ENCODE measurements around the gene PSMG4.

PSMG4 gene

GRCh38 chr6:3267162-3267561 lies 8.4 kb downstream of the PSMG4 start:
- H3K4me1 Mint-ChIP-seq = peaks cover 13% of the 10 kb centered on the region
- peaks cover 26% of the 10 kb centered on the region for H3K36me3 Mint-ChIP-seq
- DNase-seq (ENCODE audit: low spot score in 2 of 2) (no peak), ATAC-seq (ENCODE audit: low read depth) (no peak)
- no peak overlapping the region for H3K27ac Mint-ChIP-seq
- no peaks in the 10 kb centered on the region for H3K27me3 Mint-ChIP-seq
- no peaks in the 10 kb centered on the region for H3K9me3 Mint-ChIP-seq
- no peak overlapping the region for H3K4me3 Mint-ChIP-seq

- Mint-ChIP-seq H3K27me3 (no peaks in the 10 kb centered on the region), H3K27ac (no peak overlapping the region), H3K4me3 (no peak overlapping the region), H3K36me3 (peaks cover 26% of the 10 kb centered on the region), H3K4me1 (peaks cover 9% of the 10 kb centered on the region), H3K9me3 (no peaks in the 10 kb centered on the region)
- no peak for ATAC-seq (ENCODE audit: low read depth)
- DNase-seq (ENCODE audit: low spot score in 2 of 2) = no peak
These were observed 9.9 kb downstream of the PSMG4 start for GRCh38 chr6:3268680-3269079.

GRCh38 chr6:3269281-3269975 lies 10.7 kb downstream of the PSMG4 start:
- peaks cover 26% of the 10 kb centered on the region for H3K36me3 Mint-ChIP-seq
- peaks cover 12% of the 10 kb centered on the region for H3K4me1 Mint-ChIP-seq
- H3K4me3 Mint-ChIP-seq = no peak overlapping the region
- ATAC-seq (ENCODE audit: low read depth) (no peak), DNase-seq (ENCODE audit: low spot score in 2 of 2) (no peak)
- H3K27me3 Mint-ChIP-seq = no peaks in the 10 kb centered on the region
- no peak overlapping the region for H3K27ac Mint-ChIP-seq
- H3K9me3 Mint-ChIP-seq = no peaks in the 10 kb centered on the region

GRCh38 chr6:3270258-3270657 lies 11.5 kb downstream of the PSMG4 start:
- no peak overlapping the region for H3K27ac Mint-ChIP-seq
- peaks cover 12% of the 10 kb centered on the region for H3K4me1 Mint-ChIP-seq
- H3K27me3 Mint-ChIP-seq = no peaks in the 10 kb centered on the region
- ATAC-seq (ENCODE audit: low read depth) = no peak
- H3K9me3 Mint-ChIP-seq = no peaks in the 10 kb centered on the region
- no peak overlapping the region for H3K4me3 Mint-ChIP-seq
- no peak for DNase-seq (ENCODE audit: low spot score in 2 of 2)
- peaks cover 26% of the 10 kb centered on the region for H3K36me3 Mint-ChIP-seq

GRCh38 chr6:3271756-3272155 lies 13.0 kb downstream of the PSMG4 start:
- H3K9me3 Mint-ChIP-seq = no peaks in the 10 kb centered on the region
- no peaks in the 10 kb centered on the region for H3K27me3 Mint-ChIP-seq
- H3K4me3 Mint-ChIP-seq = no peak overlapping the region
- ATAC-seq (ENCODE audit: low read depth) (no peak), DNase-seq (ENCODE audit: low spot score in 2 of 2) (no peak)
- peaks cover 26% of the 10 kb centered on the region for H3K36me3 Mint-ChIP-seq
- H3K27ac Mint-ChIP-seq = no peak overlapping the region
- H3K4me1 Mint-ChIP-seq = peaks cover 12% of the 10 kb centered on the region

GRCh38 chr6:3272911-3273547 lies 14.3 kb downstream of the PSMG4 start:
- H3K27ac Mint-ChIP-seq = no peak overlapping the region
- peaks cover 25% of the 10 kb centered on the region for H3K36me3 Mint-ChIP-seq
- no peak for ATAC-seq (ENCODE audit: low read depth)

GRCh38 chr6:3273707-3274521 lies 15.2 kb downstream of the PSMG4 start:
- DNase-seq (ENCODE audit: low spot score in 2 of 2) = no peak
- Mint-ChIP-seq H3K36me3 (peaks cover 21% of the 10 kb centered on the region), H3K27ac (peak overlapping the region; percentile 23), H3K27me3 (no peaks in the 10 kb centered on the region), H3K4me1 (peaks cover 12% of the 10 kb centered on the region), H3K4me3 (no peak overlapping the region), H3K9me3 (no peaks in the 10 kb centered on the region)
- ATAC-seq (ENCODE audit: low read depth) = no peak

More at GRCh38 chr6:3272911-3273547, 14.3 kb downstream of the PSMG4 start:
- Mint-ChIP-seq H3K4me1 (peaks cover 12% of the 10 kb centered on the region), H3K9me3 (no peaks in the 10 kb centered on the region), H3K4me3 (no peak overlapping the region), H3K27me3 (no peaks in the 10 kb centered on the region)
- DNase-seq (ENCODE audit: low spot score in 2 of 2) = no peak

- peaks cover 5% of the 10 kb centered on the region for H3K36me3 Mint-ChIP-seq
- peaks cover 9% of the 10 kb centered on the region for H3K4me1 Mint-ChIP-seq
- no peaks in the 10 kb centered on the region for H3K27me3 Mint-ChIP-seq
- H3K9me3 Mint-ChIP-seq = no peaks in the 10 kb centered on the region
- no peak overlapping the region for H3K4me3 Mint-ChIP-seq
- no peak for DNase-seq (ENCODE audit: low spot score in 2 of 2)
- no peak for ATAC-seq (ENCODE audit: low read depth)
- H3K27ac Mint-ChIP-seq = no peak overlapping the region
These were observed 17.7 kb downstream of the PSMG4 start for GRCh38 chr6:3276174-3277167.

GRCh38 chr6:3277251-3277650 lies 18.5 kb downstream of the PSMG4 start:
- ATAC-seq (ENCODE audit: low read depth) (no peak), DNase-seq (ENCODE audit: low spot score in 2 of 2) (no peak)
- H3K27ac Mint-ChIP-seq = no peak overlapping the region
- H3K9me3 Mint-ChIP-seq = no peaks in the 10 kb centered on the region
- no peaks in the 10 kb centered on the region for H3K36me3 Mint-ChIP-seq
- peaks cover 6% of the 10 kb centered on the region for H3K4me1 Mint-ChIP-seq
- no peak overlapping the region for H3K4me3 Mint-ChIP-seq
- H3K27me3 Mint-ChIP-seq = no peaks in the 10 kb centered on the region

- Mint-ChIP-seq H3K9me3 (no peaks in the 10 kb centered on the region), H3K4me3 (no peak overlapping the region), H3K4me1 (peaks cover 6% of the 10 kb centered on the region), H3K27ac (no peak overlapping the region), H3K36me3 (no peaks in the 10 kb centered on the region), H3K27me3 (no peaks in the 10 kb centered on the region)
- DNase-seq (ENCODE audit: low spot score in 2 of 2) = no peak
- no peak for ATAC-seq (ENCODE audit: low read depth)
These were observed 19.2 kb downstream of the PSMG4 start for GRCh38 chr6:3277851-3278416.

- no peak overlapping the region for H3K4me3 Mint-ChIP-seq
These were observed 19.9 kb downstream of the PSMG4 start for GRCh38 chr6:3278691-3279090.

GRCh38 chr6:3280091-3280490 lies 21.3 kb downstream of the PSMG4 start:
- ATAC-seq (ENCODE audit: low read depth) = no peak
- Mint-ChIP-seq H3K27me3 (no peaks in the 10 kb centered on the region), H3K36me3 (no peaks in the 10 kb centered on the region), H3K27ac (no peak overlapping the region), H3K9me3 (no peaks in the 10 kb centered on the region), H3K4me3 (no peak overlapping the region), H3K4me1 (no peaks in the 10 kb centered on the region)
- DNase-seq (ENCODE audit: low spot score in 2 of 2) = no peak

More at GRCh38 chr6:3278691-3279090, 19.9 kb downstream of the PSMG4 start:
- no peaks in the 10 kb centered on the region for H3K9me3 Mint-ChIP-seq
- DNase-seq (ENCODE audit: low spot score in 2 of 2) (no peak), ATAC-seq (ENCODE audit: low read depth) (no peak)
- no peak overlapping the region for H3K27ac Mint-ChIP-seq
- H3K36me3 Mint-ChIP-seq = no peaks in the 10 kb centered on the region
- H3K4me1 Mint-ChIP-seq = peaks cover 5% of the 10 kb centered on the region
- no peaks in the 10 kb centered on the region for H3K27me3 Mint-ChIP-seq

- Mint-ChIP-seq H3K27ac (no peak overlapping the region), H3K36me3 (no peaks in the 10 kb centered on the region), H3K4me1 (no peaks in the 10 kb centered on the region), H3K27me3 (no peaks in the 10 kb centered on the region), H3K9me3 (no peaks in the 10 kb centered on the region), H3K4me3 (no peak overlapping the region)
- DNase-seq (ENCODE audit: low spot score in 2 of 2) = no peak
- no peak for ATAC-seq (ENCODE audit: low read depth)
These were observed 22.2 kb downstream of the PSMG4 start for GRCh38 chr6:3280866-3281465.
